ENCODE data around the gene PLGLB1.
"Not testable (repeated sequence)": the region's sequence is repeated elsewhere in the genome, so short reads cannot be mapped to it uniquely, and the experiment has no call there.

DNA sequence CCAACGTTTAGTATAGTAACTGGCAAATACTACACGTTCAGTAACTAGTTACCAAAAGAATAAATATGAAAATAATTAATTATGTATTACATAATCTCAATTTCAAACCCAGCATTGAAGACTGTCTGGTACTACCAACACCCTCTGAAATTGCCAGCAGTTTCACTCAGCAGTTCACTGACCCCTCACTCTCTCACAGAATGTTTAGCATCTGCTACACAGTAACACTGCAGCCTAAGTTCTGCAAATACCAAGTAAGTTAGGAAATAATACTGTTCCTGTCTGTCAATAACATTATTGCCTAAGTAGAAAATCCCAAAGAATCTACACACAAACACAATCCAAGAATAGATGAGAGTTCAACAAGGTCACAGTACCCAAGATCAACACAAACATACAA is 41.8 kb upstream of the PLGLB1 start:
- TF ChIP-seq, protein P1, sequence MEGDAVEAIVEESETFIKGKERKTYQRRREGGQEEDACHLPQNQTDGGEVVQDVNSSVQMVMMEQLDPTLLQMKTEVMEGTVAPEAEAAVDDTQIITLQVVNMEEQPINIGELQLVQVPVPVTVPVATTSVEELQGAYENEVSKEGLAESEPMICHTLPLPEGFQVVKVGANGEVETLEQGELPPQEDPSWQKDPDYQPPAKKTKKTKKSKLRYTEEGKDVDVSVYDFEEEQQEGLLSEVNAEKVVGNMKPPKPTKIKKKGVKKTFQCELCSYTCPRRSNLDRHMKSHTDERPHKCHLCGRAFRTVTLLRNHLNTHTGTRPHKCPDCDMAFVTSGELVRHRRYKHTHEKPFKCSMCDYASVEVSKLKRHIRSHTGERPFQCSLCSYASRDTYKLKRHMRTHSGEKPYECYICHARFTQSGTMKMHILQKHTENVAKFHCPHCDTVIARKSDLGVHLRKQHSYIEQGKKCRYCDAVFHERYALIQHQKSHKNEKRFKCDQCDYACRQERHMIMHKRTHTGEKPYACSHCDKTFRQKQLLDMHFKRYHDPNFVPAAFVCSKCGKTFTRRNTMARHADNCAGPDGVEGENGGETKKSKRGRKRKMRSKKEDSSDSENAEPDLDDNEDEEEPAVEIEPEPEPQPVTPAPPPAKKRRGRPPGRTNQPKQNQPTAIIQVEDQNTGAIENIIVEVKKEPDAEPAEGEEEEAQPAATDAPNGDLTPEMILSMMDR (IDR thresholded peaks at IDR 0.05) = not testable (repeated sequence)
- TF ChIP-seq POLR2A (IDR thresholded peaks at IDR 0.05) = not testable (repeated sequence)

Measured in thyroid gland (tissue), 4 donors.